Upper lobe of left lung (tissue), 6 donors: Measurements from ENCODE around the gene TF. TPM values are rescaled to one million over a fixed set of nuclear protein-coding genes. Genes with fewer than 3 reads are reported as not detected.

ENCODE experiments used
- ATAC-seq, 2 donors: fragments of 200-7000 bp; cut with Tn5 transposase; one replicate each; pipeline ENCODE4 v1.9.1; 2022; ENCODE audit warnings: mild to moderate bottlenecking in 2 of 2, moderate library complexity in 2 of 2; ENCODE audit not compliant: low FRiP score in 2 of 2
- DNase-seq, 2 donors: peaks; one replicate each; pipeline ENCODE4 v3.0.0-alpha.2; 2019 to 2020
- H3K27ac ChIP-seq, 4 donors: fragments of 200-600 bp; sonication (generic); one replicate each; pipeline ENCODE4 v1.5.1; 2016 to 2019
- H3K27me3 ChIP-seq, 4 donors: fragments of 200-600 bp; sonication (generic); one replicate each; pipeline ENCODE4 v1.5.1; 2017 to 2019
- H3K36me3 ChIP-seq, 4 donors: fragments of 200-600 bp; sonication (generic); one replicate each; pipeline ENCODE4 v1.5.1; 2016 to 2019
- H3K4me1 ChIP-seq, 4 donors: fragments of 200-600 bp; sonication (generic); one replicate each; pipeline ENCODE4 v1.5.1; 2018 to 2019
- H3K4me3 ChIP-seq, 4 donors: fragments of 200-600 bp; sonication (generic); one replicate each; pipeline ENCODE4 v1.5.1; 2017 to 2019; ENCODE audit warnings: mild to moderate bottlenecking in 2 of 4, moderate library complexity in 1 of 4
- H3K9me3 ChIP-seq, 4 donors: fragments of 200-600 bp; sonication (generic); one replicate each; pipeline ENCODE4 v1.5.1; 2018 to 2019
- EP300 ChIP-seq, 4 donors: sonication (generic); formaldehyde crosslinking; IDR thresholded peaks; one replicate each; pipeline ENCODE4 v1.5.1; 2017; ENCODE audit warnings: antibody characterized with exemption in 4 of 4, control low read depth in 2 of 4
- POLR2A ChIP-seq, 4 donors: fragments of 450-650 bp; IDR thresholded peaks; one replicate each; pipeline ENCODE4 v1.5.1; 2016 to 2017; ENCODE audit warnings: antibody characterized with exemption in 4 of 4, mild to moderate bottlenecking in 2 of 4
- POLR2AphosphoS5 ChIP-seq, 2 donors: sonication (generic); formaldehyde crosslinking; IDR thresholded peaks; one replicate each; pipeline ENCODE4 v1.5.1; 2017; ENCODE audit warnings: antibody characterized with exemption in 2 of 2
- WGBS, 2 donors: methylation state at CpG; one replicate each; pipeline ENCODE4 v1.1.5; 2017 to 2018; 5-methylcytosine and 5-hydroxymethylcytosine counted together
- total RNA-seq, 6 donors: library from RNA; depleted of rRNA in 4 of 6; stranded (reverse); fragments of >200 nt in 4 of 6; gene quantifications; one replicate each; pipeline versions ENCODE4 v1.1.0 to v1.2.1, GENCODE V29; 2016 to 2021
- TF ChIP-seq, protein P1 (sequence below), 6 experiments: fragments of 450-650 bp in 4 of 6; fragments of 200-600 bp in 2 of 6; sonication (generic) in 2 of 6; IDR thresholded peaks; one replicate each; pipeline ENCODE4 v1.5.1; 2016 to 2019; ENCODE audit warnings: antibody characterized with exemption in 6 of 6
- donor health status: DM: no; HTN: no; CAD: no; lungs with moderate emphysema.
- donor health status: DM: no; HTN: yes; CAD: no; lungs with severe emphysema.

Gene TF
- total RNA-seq: 10 to 100 TPM in 2 of 6 donors, 1 to 10 TPM in 3, under 1 TPM in 1; 0.61 to 15.5 (median 3.7) TPM

DNA sequence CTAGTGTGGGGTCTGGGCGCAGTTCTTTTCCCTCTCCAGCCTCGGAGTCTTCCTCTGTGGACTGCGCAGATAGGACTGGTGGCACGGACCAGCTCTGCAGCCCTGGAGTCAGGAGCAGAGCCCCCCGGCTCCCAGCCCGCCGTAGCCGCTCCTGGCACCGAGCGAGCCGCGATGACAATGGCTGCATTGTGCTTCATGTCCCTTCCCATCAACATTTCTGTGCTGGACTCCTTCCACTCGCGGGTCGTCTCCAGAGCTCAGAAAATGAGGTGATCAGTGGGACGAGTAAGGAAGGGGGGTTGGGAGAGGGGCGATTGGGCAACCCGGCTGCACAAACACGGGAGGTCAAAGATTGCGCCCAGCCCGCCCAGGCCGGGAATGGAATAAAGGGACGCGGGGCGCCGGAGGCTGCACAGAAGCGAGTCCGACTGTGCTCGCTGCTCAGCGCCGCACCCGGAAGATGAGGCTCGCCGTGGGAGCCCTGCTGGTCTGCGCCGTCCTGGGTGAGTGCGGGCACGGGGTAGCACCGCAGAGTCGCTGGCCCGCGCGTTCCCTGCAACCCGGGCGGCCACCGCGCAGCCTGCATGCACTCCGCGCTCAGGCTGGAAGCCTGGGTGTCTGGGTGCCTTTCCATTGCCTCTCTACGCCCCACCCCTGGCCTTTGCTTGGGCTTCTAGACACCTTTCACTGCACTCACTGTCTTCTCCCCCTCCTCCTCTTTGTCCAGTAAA is at the start of gene TF:
Gene TF, plus strand, starts transcription at position 413 of the 731 bp plus-strand sequence. Its CDS starts 48 bp downstream, at position 461.
- ATAC-seq: no peak

DNA sequence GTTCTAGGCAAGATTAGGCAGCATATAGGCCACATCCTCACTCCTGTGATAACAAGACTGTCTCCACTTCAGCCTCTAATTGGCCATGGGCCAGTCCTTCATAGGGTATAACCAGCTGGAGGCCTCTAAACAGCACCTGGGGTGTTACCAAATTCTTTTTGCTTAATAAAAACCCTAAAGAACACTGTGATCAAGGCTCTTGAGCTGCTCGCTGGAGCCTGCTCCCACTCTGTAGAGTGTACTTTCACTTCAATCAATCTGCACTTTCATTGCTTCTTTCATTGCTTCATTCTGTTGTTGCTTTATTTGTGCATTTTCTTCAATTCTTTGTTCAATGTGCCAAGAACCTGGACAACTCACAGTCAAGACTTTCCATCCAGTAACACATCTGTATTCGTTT is 48.2 kb upstream of the TF start:
- ATAC-seq: no peak
- H3K4me3 ChIP-seq: no peak overlapping the region
- H3K27ac ChIP-seq: no peak overlapping the region
- no peaks in the 10 kb centered on the region for H3K9me3 ChIP-seq
- WGBS, 2 donors: 84 to 88% methylated on average over 2 of the region's 2 CpGs
- DNase-seq: no peak
- H3K4me1 ChIP-seq: no peaks in the 10 kb centered on the region
- no peaks in the 10 kb centered on the region for H3K27me3 ChIP-seq
- H3K36me3 ChIP-seq: no peaks in the 10 kb centered on the region
- TF ChIP-seq EP300 (IDR thresholded peaks at IDR 0.05): no peak
- TF ChIP-seq POLR2AphosphoS5 (IDR thresholded peaks at IDR 0.05): no peak
- TF ChIP-seq, protein P1, sequence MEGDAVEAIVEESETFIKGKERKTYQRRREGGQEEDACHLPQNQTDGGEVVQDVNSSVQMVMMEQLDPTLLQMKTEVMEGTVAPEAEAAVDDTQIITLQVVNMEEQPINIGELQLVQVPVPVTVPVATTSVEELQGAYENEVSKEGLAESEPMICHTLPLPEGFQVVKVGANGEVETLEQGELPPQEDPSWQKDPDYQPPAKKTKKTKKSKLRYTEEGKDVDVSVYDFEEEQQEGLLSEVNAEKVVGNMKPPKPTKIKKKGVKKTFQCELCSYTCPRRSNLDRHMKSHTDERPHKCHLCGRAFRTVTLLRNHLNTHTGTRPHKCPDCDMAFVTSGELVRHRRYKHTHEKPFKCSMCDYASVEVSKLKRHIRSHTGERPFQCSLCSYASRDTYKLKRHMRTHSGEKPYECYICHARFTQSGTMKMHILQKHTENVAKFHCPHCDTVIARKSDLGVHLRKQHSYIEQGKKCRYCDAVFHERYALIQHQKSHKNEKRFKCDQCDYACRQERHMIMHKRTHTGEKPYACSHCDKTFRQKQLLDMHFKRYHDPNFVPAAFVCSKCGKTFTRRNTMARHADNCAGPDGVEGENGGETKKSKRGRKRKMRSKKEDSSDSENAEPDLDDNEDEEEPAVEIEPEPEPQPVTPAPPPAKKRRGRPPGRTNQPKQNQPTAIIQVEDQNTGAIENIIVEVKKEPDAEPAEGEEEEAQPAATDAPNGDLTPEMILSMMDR (IDR thresholded peaks at IDR 0.05): no peak
- TF ChIP-seq POLR2A (IDR thresholded peaks at IDR 0.05): no peak

More for the DNA sequence above, at the start of gene TF:
- no peaks in the 10 kb centered on the region for H3K36me3 ChIP-seq
- H3K4me1 ChIP-seq: peaks cover 0 to 6% (median 0%) of the 10 kb centered on the region in 4 donors
- H3K9me3 ChIP-seq: no peaks in the 10 kb centered on the region
- DNase-seq: peak in 1 of 2 donors; percentile 76
- H3K27me3 ChIP-seq: peaks cover 0 to 5% (median 2%) of the 10 kb centered on the region in 4 donors
- H3K4me3 ChIP-seq: peak within 1 kb of the TSS in 1 of 4 donors; percentile 1
- TF ChIP-seq, protein P1 (IDR thresholded peaks at IDR 0.05): no peak
- no peak within 1 kb of the TSS for H3K27ac ChIP-seq
- 11 to 18% methylated on average over 26 to 49 of the region's 50 CpGs for WGBS, 2 donors

DNA sequence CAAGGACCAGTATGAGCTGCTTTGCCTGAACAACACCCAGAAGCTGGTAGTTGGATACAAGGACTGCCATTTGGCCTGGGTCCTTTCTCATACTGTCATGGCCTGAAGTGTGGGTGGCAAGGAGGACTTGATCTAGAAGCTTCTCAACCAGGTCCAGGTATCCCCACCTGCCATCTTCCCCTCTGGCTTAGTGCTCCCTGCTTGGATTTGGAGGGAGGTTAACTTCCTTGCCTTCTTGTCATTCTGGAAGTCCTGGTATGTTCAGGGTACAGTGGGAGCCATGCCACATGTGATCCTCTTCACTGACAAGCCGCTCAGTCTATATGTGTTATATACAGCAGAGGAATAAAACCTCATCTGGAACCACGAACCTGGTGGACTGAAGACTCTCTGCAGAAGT is 46.7 kb upstream of the TF start:
- no peak overlapping the region for H3K4me3 ChIP-seq

DNA sequence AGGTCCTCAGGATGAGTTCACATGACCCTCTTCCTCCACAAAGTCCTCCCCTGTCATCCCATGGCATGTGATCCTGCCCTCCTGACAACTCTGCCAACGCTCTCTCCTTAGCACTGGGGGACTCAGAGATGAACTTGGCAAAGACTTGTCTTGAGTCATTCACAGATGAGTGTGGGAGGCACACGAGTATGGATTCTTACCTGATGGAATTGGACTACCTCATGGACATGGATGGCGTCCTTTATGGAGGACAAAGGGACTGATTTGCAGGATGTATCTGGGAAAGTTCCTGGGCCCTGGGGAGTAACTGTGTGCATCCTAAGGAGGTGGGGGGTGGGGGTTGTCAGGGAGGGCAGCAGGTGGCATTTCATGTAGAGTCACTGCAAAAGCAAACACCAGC is 46.3 kb upstream of the TF start:
- Histone ChIP-seq H3K36me3 (no peaks in the 10 kb centered on the region), H3K4me1 (no peaks in the 10 kb centered on the region), H3K9me3 (no peaks in the 10 kb centered on the region), H3K27me3 (no peaks in the 10 kb centered on the region), H3K4me3 (no peak overlapping the region), H3K27ac (no peak overlapping the region)
- no peak for ATAC-seq
- TF ChIP-seq POLR2A (IDR thresholded peaks at IDR 0.05): no peak
- TF ChIP-seq POLR2AphosphoS5 (IDR thresholded peaks at IDR 0.05): no peak
- TF ChIP-seq EP300 (IDR thresholded peaks at IDR 0.05): no peak
- TF ChIP-seq, protein P1 (IDR thresholded peaks at IDR 0.05): no peak
- 92 to 94% methylated on average over 3 of the region's 3 CpGs for WGBS, 2 donors
- DNase-seq: no peak

More for the DNA sequence above, 46.7 kb upstream of the TF start:
- Histone ChIP-seq H3K9me3 (no peaks in the 10 kb centered on the region), H3K27me3 (no peaks in the 10 kb centered on the region), H3K36me3 (no peaks in the 10 kb centered on the region), H3K27ac (no peak overlapping the region), H3K4me1 (no peaks in the 10 kb centered on the region)
- ATAC-seq (no peak), DNase-seq (no peak)
- 63 to 77% methylated on average over 2 of the region's 2 CpGs for WGBS, 2 donors
- TF ChIP-seq POLR2A (IDR thresholded peaks at IDR 0.05) (no peak), POLR2AphosphoS5 (IDR thresholded peaks at IDR 0.05) (no peak), EP300 (IDR thresholded peaks at IDR 0.05) (no peak)
- TF ChIP-seq, protein P1 (IDR thresholded peaks at IDR 0.05): no peak

DNA sequence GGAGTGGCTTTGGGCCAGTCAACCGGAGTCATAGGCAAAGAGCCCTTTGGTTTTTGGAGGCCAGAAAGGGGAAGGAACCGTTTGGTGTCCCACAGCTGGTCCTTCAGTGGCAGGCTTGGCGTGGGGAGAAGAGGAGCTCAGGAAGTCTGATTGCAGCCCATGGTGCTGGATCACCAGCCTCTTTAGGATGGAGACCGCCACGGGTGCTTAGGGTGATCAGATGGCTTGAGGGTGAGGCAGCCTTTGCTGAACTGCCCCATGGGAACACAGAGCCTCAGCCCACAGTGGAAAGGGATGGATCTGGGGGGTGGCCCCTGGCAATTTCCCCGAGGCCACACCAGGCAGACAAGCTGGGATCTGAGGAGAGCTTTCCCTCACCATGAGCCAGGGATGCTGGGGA is 45.8 kb upstream of the TF start:
- WGBS, 2 donors: 79 to 87% methylated on average over 6 of the region's 6 CpGs
- TF ChIP-seq EP300 (IDR thresholded peaks at IDR 0.05) (no peak), POLR2AphosphoS5 (IDR thresholded peaks at IDR 0.05) (no peak), POLR2A (IDR thresholded peaks at IDR 0.05) (no peak)
- TF ChIP-seq, protein P1 (IDR thresholded peaks at IDR 0.05): no peak
- Histone ChIP-seq H3K27ac (no peak overlapping the region), H3K9me3 (no peaks in the 10 kb centered on the region), H3K27me3 (no peaks in the 10 kb centered on the region), H3K36me3 (no peaks in the 10 kb centered on the region), H3K4me3 (no peak overlapping the region), H3K4me1 (no peaks in the 10 kb centered on the region)
- ATAC-seq: no peak
- DNase-seq: no peak
